ENCODE results near the gene DHX8.
"Not testable (repeated sequence)": the region's sequence is repeated elsewhere in the genome, so short reads cannot be mapped to it uniquely, and the experiment has no call there.

DHX8 gene

GRCh38 chr17:43464046-43464445 lies 19.7 kb upstream of the DHX8 start:
- no peak overlapping the region for H3K27ac ChIP-seq
- TF ChIP-seq CTCF (conservative IDR thresholded peaks at IDR 0.05) = no peak
- no peak for TF ChIP-seq ZFX (IDR thresholded peaks at IDR 0.05)

GRCh38 chr17:43465049-43465448 lies 18.7 kb upstream of the DHX8 start:
- TF ChIP-seq CTCF (conservative IDR thresholded peaks at IDR 0.05) (no peak), ZFX (IDR thresholded peaks at IDR 0.05) (no peak)

GRCh38 chr17:43467981-43468581 lies 15.7 kb upstream of the DHX8 start:
- TF ChIP-seq CTCF (conservative IDR thresholded peaks at IDR 0.05) = no peak
- no peak for TF ChIP-seq ZFX (IDR thresholded peaks at IDR 0.05)
- no peak overlapping the region for H3K27ac ChIP-seq

More at GRCh38 chr17:43465049-43465448, 18.7 kb upstream of the DHX8 start:
- no peak overlapping the region for H3K27ac ChIP-seq

GRCh38 chr17:43468691-43469139 lies 15.1 kb upstream of the DHX8 start:
- H3K27ac ChIP-seq = no peak overlapping the region
- TF ChIP-seq CTCF (conservative IDR thresholded peaks at IDR 0.05) (no peak), ZFX (IDR thresholded peaks at IDR 0.05) (no peak)

GRCh38 chr17:43469145-43469544 lies 14.6 kb upstream of the DHX8 start:
- TF ChIP-seq ZFX (IDR thresholded peaks at IDR 0.05) (no peak), CTCF (conservative IDR thresholded peaks at IDR 0.05) (no peak)
- H3K27ac ChIP-seq = no peak overlapping the region

- no peak overlapping the region for H3K27ac ChIP-seq
- TF ChIP-seq ZFX (IDR thresholded peaks at IDR 0.05) = no peak
- no peak for TF ChIP-seq CTCF (conservative IDR thresholded peaks at IDR 0.05)
These were observed 12.1 kb upstream of the DHX8 start for GRCh38 chr17:43471585-43472160.

GRCh38 chr17:43475494-43476089 lies 8.2 kb upstream of the DHX8 start:
- H3K27ac ChIP-seq = no peak overlapping the region

GRCh38 chr17:43476306-43476705 lies 7.5 kb upstream of the DHX8 start:
- H3K27ac ChIP-seq = not testable (repeated sequence)

More at GRCh38 chr17:43475494-43476089, 8.2 kb upstream of the DHX8 start:
- no peak for TF ChIP-seq CTCF (conservative IDR thresholded peaks at IDR 0.05)
- TF ChIP-seq ZFX (IDR thresholded peaks at IDR 0.05) = 0 out of 2 replicates have a peak, but pooled peaks have one; percentile 7

Measured in C4-2B (cell line).